GM21717 (cell line): ENCODE measurements around the gene OR52N4.
"Not testable (repeated sequence)": the region's sequence is repeated elsewhere in the genome, so short reads cannot be mapped to it uniquely, and the experiment has no call there.

Experiments used
- ATAC-seq: cut with Tn5 transposase; IDR thresholded peaks from one replicate; pipeline ENCODE4 v1.9.1; 2021; ENCODE audit warnings: mild to moderate bottlenecking, moderate library complexity; ENCODE audit not compliant: unreplicated experiment

OR52N4 gene

DNA sequence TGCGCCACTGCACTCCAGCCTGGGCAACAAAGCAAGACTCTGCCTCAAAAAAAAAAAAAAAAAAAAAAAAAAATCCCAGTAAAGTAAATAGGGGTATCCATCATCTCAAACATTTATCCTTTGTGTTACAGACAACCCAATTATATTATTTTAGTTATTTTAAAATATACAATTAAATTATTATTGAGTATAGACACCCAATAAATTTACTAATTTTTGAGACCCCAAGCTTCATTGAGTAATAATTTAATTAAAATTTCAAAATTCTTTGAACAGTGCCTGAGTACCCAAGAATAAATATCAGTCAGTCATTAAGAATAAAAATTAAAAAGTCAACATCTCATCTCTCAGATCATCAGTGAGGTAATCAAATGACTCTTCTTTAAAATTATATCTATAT is at the start of gene OR52N4:
Gene OR52N4 (plus strand): TSS at position 301 of the 400 bp plus-strand sequence. CDS start 498 bp downstream, outside the sequence.
- ATAC-seq = no peak

DNA sequence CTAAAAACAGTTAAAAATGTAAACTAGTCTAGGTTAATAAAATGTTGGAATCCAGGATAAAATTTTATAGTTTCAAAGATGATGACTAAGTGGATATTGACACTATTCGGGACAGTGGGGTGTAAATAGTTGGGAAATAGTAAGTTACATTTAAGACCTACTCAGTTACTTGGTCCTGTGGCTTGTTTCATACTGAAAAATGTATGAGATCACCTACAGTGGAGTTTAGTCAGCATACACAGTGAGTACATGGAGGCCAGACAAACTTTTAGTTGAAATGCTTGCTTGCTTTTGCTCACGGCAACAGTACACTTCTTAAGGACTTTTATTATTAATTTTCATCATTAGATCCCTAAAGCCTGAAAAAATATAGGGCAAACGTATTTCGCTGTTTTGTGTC is 48.4 kb upstream of the OR52N4 start:
- no peak for ATAC-seq

- no peak for ATAC-seq
Measured at GRCh38 chr11:5712507-5712906, 41.5 kb upstream of the OR52N4 start.

GRCh38 chr11:5713695-5714094 is 40.3 kb upstream of the OR52N4 start:
- no peak for ATAC-seq

DNA sequence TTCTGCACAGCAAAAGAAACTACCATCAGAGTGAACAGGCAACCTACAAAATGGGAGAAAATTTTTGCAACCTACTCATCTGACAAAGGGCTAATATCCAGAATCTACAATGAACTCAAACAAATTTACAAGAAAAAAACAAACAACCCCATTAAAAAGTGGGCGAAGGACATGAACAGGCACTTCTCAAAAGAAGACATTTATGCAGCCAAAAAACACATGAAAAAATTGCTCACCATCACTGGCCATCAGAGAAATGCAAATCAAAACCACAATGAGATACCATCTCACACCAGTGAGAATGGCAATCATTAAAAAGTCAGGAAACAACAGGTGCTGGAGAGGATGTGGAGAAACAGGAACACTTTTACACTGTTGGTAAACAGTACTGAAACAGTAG is 37.5 kb upstream of the OR52N4 start:
- not testable (repeated sequence) for ATAC-seq

GRCh38 chr11:5719703-5720495 is 34.1 kb upstream of the OR52N4 start:
- no peak for ATAC-seq

- no peak for ATAC-seq
Measured at GRCh38 chr11:5722622-5723021, 31.4 kb upstream of the OR52N4 start.

- no peak for ATAC-seq
Measured at GRCh38 chr11:5726351-5726750, 27.7 kb upstream of the OR52N4 start.

DNA sequence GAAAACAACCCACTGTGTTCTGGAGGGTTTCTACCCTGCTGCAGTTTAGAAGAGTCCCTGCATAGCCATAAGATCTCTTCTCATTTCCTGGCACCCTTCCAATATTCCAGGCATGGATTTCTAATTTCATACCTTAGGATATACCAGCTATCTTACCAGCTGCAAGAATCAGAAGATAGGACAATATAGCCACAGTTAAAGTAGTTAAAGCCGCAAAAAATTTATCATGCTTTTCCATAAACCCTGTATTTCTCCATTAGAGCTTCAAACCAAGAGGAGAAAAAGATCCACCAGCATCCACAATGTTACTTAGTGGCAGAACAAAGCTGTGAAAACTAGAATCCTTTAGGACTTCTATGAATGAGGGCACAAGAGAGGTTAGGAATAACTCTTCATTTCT is 26.4 kb upstream of the OR52N4 start:
- no peak for ATAC-seq

- no peak for ATAC-seq
Measured at GRCh38 chr11:5736396-5736795, 17.6 kb upstream of the OR52N4 start, which contains the start of gene OR56B1. TSS of gene OR56B1 (plus strand) at chr11:5736448. CDS start at chr11:5736517, 69 bp downstream.

GRCh38 chr11:5737091-5737490 is 17.0 kb upstream of the OR52N4 start:
- ATAC-seq = no peak

DNA sequence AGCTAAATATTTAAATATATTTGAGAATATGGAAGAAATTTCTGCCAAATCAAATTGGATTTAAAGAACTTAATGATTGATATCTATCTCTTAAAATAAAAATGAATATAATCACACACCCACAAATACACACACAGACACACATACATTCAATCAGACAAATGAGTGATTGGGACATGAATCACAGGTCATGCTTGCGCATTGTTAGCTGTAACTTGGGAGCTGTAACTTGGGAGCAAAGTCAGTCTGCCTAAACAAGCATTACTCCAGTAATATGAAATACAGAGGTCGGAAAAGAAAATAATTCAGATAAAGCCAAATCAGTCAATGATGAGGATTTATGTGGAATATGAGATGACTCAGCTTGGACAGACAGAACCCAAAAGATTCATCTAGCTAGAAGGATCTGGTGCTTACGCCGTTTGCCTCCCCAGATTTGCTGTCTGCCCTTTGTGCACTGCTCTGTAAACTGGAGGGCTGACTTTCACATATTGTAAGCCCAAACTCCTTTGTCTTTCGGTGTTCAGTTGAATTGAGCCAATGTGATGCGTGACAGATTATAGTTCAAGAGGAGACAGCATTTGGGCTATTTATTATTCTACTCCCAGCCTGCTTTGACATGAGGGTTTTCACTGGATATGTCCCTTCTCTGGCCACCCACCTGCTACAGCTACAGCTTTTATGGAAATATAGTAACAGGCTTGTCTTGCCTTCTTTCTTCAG is 16.2 kb upstream of the OR52N4 start:
- ATAC-seq = no peak

DNA sequence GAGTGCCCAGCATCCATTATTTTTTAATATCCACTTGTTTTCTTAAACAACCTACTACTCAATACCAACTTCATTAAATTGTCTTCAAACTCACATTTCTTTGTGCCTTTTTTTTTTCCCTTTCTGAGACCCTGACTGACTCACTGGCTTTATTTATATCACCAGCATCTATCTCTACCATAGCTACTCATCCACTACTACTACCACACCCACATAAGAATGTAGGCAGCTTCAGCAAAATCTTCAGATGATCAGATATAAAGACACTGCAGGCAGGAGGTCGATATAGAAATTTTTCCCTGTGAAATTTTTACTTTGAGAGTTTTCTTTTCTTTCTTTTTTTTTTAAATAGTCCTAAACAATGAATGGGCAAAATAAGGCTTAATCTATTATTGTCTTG is 15.6 kb upstream of the OR52N4 start:
- no peak for ATAC-seq

- ATAC-seq = no peak
Measured at GRCh38 chr11:5746614-5747013, 7.4 kb upstream of the OR52N4 start.

DNA sequence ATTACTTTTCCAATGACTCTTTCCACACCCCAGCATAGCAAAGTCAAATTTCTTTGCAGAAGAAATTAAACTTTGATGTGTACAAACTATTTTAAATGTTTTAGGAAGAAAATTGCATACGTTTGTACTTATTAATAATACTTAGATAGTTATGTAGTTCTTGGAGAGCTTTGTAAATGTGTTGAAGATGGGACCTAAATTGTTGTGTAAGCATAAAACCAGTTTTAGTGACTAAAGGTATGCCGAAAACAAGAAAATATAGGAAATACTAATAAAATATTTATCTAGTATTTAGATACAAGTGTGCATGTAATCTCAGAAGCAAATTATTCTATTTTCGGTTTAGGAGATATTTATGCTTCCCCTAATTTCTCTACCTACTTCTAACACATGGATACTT is 4.2 kb upstream of the OR52N4 start:
- ATAC-seq = no peak

DNA sequence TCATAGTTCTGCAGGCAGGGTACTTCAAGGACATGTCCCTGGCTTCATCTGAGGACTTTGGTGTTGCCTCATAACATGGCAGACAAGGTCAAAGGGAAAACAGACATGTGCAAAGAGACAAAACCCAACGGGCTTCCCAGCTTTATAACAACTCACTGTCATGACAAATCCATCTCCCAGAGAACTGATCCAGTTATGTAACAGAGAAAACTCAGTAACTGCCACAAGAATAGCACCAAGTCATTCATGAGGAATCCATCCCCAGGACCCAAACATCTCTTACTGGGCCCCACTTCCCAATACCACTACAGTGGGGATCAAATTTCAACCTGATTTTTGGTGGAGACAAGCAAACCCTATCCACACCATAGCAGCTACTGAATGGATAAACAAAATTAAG is 13.0 kb downstream of the OR52N4 start:
- ATAC-seq = no peak

- ATAC-seq = no peak
Measured at GRCh38 chr11:5783255-5783654, 29.2 kb downstream of the OR52N4 start, which contains the start of gene OR52N5. TSS of gene OR52N5 (minus strand) at chr11:5783355. CDS start at chr11:5778634, 4,721 bp downstream.

DNA sequence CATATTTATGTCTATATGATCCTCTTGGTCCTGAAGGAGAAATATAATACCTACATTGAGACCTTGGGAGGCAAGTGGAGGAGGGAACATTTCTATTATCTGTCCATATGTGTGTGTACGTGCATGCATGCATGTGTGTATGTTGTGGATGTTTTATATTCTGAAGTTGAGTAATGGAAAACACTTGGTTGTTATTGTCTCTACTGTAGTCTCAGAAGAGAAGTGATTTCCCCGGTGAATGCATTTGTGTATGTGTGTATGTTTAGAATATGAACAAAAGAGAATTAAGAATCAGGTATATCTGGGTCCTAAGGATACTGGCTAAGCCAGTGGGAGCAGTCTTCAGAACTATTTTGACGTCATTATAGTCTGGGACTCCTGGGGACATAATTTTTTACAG is 37.1 kb downstream of the OR52N4 start, which contains the start of gene OR52N1:
Gene OR52N1 (minus strand): TSS at position 101 of the 400 bp plus-strand sequence. CDS start 2,449 bp downstream, outside the sequence.
- no peak for ATAC-seq

DNA sequence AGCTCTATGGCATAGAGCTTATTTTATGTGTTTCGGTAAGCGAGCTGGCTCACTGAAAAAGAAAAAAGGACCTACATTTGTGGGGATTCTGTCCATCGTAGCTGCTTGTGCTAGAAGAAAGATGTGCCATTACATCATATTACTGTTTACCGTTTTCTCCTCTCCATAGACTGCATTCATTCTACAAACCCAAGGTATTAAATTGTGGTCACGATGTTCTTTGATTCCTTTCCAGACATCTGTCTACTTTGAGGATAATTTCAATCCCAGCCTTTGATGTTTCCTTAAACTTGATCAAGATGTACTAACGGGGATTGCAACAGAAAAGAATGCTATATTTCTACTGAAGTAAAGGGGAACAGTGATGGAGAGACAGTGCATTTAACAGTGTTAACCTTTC is 42.5 kb downstream of the OR52N4 start:
- no peak for ATAC-seq

DNA sequence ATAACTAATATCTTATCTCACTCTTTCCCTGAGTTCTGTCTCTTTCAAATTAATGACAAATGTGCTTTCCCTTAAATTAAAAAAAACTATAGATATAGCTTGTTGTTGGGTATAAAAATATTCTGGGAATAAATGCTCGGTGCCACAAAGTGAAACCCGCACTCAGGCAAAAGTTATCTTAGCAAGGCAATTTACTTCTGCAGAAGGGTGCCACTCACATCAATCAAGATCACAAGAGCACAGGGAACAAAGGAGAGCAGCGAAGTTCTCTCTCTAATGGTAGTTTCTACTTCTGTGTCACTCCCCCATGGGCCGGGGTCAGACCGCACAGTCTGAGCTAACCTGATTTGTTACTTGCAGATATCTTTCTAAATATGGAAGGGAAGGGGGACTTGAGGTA is 49.9 kb downstream of the OR52N4 start:
- no peak for ATAC-seq
